Smooth muscle cell of the coronary artery (primary cell): ENCODE measurements around the gene CBLL1. TPM values are rescaled to one million over a fixed set of nuclear protein-coding genes. Genes with fewer than 3 reads are reported as not detected.

ENCODE experiments used
- total RNA-seq: library from RNA; depleted of rRNA; stranded (reverse); fragments of >200 nt; gene quantifications from 2 replicates; pipeline ENCODE4 v1.2.3, GENCODE V29; 2014; ENCODE audit warnings: low replicate concordance

Gene CBLL1
- total RNA-seq: 8.0 and 9.2 TPM in 2 replicates

GRCh38 chr7:107743567-107744344 lies at the start of gene CBLL1:
Gene CBLL1 (plus strand): TSS chr7:107744142. CDS start chr7:107744164, 22 bp downstream.

GRCh38 chr7:107803009-107803610 lies 59.2 kb downstream of the CBLL1 start, which contains the start of gene SLC26A3:
Gene SLC26A3 (minus strand): TSS chr7:107803223. CDS start chr7:107794509, 8,714 bp downstream.

Other genes with a start within 250 kb of the CBLL1 start
- gene COG5, start 180.2 kb upstream of the CBLL1 start, total RNA-seq: 29.3 and 39.2 TPM in 2 replicates
- 3.0 and 4.2 TPM in 2 replicates for gene DUS4L, start 180.2 kb upstream of the CBLL1 start, total RNA-seq
- 41.8 and 64.4 TPM in 2 replicates for gene BCAP29, start 163.9 kb upstream of the CBLL1 start, total RNA-seq
- gene SLC26A4, start 83.3 kb upstream of the CBLL1 start, total RNA-seq: 0.23 and 0.68 TPM in 2 replicates
- gene SLC26A3, start 59.1 kb downstream of the CBLL1 start, total RNA-seq: not detected in 2 replicates
- 26.7 and 42.0 TPM in 2 replicates for gene DLD, start 147.0 kb downstream of the CBLL1 start, total RNA-seq